Stimulated activated naive CD4-positive, alpha-beta T cell (primary cell): ENCODE data around the gene SCG3.
A peak's percentile ranks its signal among the peaks of the same experiment; 100 is the strongest.

Source experiments
- DNase-seq, 6 experiments: peaks; one replicate each; lab custom pipeline; 2025; lab: John Stamatoyannopoulos, UW

Gene SCG3

GRCh38 chr15:51678096-51678495, 3.2 kb upstream of the SCG3 start:
- no peak for DNase-seq

- DNase-seq: no peak
These were observed 982 bp upstream of the SCG3 start for GRCh38 chr15:51680321-51680720.

- DNase-seq: no peak
These were observed 6.3 kb downstream of the SCG3 start for GRCh38 chr15:51687565-51687964.

DNA sequence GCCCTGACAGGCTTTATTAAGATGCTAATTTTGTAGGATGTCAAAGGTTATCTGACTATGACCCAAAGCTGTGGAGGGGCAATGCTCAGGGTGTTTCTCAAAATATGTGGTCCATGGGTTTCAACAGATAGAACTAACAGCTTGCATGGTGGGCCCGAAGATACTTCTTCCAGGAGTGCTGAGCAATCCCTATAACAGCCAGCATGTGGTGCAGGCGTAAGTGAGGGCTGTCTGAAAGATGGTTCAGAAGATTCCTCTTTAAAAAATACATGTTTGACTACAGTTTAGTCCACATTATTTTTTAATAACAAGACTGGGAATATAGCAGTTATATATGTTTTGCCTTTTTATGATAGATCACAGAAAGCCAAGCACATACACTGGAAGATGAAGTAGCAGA, 7.6 kb downstream of the SCG3 start:
- peak in 1 of 6 experiments; percentile 5 for DNase-seq

DNA sequence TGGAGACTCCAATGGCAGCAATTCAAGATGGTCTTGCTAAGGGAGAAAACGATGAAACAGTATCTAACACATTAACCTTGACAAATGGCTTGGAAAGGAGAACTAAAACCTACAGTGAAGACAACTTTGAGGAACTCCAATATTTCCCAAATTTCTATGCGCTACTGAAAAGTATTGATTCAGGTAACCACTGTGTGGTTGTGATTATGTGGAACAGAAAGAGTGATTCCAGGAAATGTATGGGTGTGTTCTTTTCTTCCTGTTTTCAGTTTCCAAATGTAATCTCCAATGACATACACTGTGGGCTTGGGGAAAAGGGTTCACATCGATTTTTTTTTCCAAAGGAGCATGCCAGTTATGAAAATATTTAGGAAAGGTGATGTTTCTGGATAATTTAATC, 10.9 kb downstream of the SCG3 start:
- no peak for DNase-seq

DNA sequence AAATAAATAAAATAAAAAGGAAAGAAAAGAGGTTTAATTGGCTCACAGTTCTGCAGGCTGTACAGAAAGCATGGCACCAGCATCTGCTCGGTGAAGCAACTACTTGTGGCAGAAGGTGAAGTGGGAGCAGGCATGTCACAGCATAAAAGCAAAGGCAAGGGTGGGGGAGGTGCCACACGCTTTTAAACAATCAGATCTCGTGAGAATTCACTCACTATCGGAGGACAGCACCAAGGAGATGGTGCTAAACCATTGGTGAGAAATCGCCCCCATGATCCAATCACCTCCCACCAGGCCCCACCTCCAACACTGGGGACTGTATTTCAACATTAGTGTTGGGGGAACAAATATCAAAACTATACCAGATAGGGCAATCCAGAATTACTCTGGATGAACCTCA, 15.3 kb downstream of the SCG3 start:
- no peak for DNase-seq

DNA sequence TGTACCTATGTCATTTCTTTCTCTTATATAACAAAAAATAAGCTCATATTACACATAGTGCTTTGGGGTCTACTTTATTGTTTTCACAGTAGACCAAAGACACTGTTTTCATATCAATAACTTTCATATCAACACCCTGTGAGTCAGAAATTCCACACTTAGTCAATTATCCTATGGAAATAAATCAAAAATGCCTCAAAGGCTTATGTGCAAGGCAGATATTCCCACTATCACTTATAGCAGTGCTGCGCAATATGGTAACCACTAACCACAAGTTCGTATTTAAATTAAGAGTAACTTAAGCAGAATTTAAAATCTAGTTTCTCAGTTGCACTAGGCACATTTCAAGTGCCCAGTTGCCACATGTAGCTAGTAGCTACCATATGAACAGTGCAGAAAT, 15.9 kb downstream of the SCG3 start:
- no peak for DNase-seq

DNA sequence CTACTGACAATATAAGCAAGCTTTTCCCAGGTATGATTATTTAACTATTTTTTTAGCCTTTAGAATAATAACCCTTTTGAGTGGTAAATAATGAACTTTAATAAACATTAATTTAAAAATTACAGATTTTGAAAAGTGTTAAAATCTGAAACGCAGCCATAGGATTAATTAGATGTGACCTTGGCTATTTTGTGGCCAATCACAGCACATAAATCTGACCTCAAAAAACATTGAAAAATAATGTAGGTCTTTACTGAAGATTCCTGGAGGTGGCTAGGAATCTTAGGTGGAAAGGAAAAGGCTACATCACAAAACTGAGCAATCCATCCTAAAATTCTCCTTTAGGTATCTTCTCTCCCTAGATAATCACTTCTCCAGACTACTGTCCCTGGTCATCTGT, 18.1 kb downstream of the SCG3 start:
- DNase-seq: no peak

DNA sequence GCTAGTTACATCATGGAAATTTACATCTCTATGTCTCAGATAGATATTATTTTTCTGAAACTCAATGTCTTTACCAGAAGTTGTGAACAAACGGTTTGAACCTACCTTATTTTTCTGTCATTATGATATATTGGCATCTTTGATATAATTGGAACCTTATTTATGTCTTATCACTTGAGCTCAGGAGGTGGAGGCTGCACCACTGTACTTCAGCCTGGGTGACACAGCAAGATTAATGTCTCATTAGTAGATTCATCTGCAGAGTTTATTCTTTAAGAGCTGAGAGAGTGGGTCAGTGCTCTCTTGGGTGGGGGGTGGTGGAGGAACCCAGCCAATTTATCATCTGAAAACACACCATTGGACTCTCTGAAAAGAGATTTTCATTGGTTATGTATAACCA, 21.4 kb downstream of the SCG3 start:
- DNase-seq: no peak

DNA sequence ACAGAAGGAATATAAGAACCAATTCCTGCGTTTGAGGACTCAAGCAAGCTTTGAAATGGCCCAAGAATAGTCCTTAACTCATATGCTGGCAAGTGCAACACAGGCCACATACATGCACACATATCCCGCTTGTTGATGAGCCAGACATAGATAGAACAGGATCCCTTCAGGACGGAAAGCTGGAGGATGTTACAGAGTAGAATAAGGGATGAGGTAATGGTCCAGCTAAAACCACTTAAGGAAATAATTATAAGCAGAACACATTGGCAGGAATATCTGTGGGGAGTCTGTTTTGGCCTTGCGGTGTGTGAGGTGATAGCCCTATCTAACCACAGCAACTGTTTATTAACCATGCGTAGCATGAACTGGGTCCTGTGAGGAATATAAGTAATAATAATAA, 25.0 kb downstream of the SCG3 start:
- DNase-seq: no peak

GRCh38 chr15:51706926-51707608, 25.8 kb downstream of the SCG3 start:
- DNase-seq: no peak

GRCh38 chr15:51708013-51708412, 26.7 kb downstream of the SCG3 start:
- DNase-seq: no peak

- no peak for DNase-seq
These were observed 27.7 kb downstream of the SCG3 start for GRCh38 chr15:51709031-51709430.

GRCh38 chr15:51714162-51714561, 32.9 kb downstream of the SCG3 start:
- no peak for DNase-seq

GRCh38 chr15:51714911-51715310, 33.6 kb downstream of the SCG3 start:
- no peak for DNase-seq

DNA sequence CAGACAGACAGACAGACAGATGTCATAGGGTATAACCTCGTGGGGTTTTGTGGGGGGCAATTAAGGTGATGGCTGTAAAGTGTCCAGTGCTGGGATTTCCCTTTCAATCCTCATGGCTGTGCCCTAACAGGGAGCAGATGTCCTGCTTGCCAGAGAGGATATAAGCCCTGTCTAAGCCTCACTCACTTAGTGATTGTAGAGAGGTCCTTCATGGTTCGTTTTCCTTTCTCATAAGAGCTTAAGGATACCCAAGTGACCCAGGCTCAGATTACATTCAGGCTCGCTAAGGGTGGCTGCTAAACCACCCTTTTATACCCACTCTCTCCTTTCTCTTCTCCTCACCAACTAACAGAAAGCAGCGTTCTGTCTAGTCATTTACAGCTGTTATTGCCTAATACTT, 36.9 kb downstream of the SCG3 start:
- no peak for DNase-seq

- no peak for DNase-seq
These were observed 37.4 kb downstream of the SCG3 start for GRCh38 chr15:51718746-51719145.

DNA sequence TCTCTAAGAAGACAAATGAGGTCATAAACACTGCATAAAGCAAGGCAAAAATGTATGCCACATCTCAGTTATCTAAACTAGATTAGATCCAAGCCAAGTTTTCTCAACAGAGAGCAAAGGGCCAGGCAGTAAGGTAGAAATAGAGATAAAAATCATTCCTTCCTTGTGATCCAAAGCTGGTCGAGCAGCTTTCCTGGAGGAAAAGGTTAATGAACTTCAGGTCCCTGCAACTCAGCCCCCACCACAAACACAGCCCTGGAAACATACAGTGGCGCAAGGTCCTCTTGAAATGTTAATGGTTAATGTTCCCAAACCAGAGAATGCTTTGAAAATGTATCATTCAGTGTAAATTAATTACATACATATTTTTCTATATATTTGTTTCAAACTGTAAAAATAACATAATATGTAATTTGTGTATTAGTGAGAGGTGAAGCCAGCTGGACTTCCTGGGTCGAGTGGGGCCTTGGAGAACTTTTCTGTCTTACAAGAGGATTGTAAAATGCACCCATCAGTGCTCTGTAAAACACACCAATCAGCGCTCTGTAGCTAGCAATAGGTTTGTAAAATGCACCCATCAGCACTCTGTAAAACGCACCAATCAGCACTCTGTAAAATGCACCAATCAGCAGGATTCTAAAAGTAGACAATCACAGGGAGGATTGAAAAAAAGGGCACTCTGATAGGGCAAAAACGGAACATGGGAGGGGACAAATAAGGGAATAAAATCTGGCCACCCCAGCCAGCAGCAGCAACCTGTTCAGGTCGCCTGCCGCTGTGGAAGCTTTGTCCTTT, 39.1 kb downstream of the SCG3 start:
- no peak for DNase-seq

- no peak for DNase-seq
These were observed 40.1 kb downstream of the SCG3 start for GRCh38 chr15:51721199-51721960.

GRCh38 chr15:51724199-51724598, 42.9 kb downstream of the SCG3 start:
- DNase-seq: no peak

GRCh38 chr15:51724673-51725072, 43.4 kb downstream of the SCG3 start:
- DNase-seq: no peak

GRCh38 chr15:51726302-51727073, 45.2 kb downstream of the SCG3 start:
- DNase-seq: no peak
